Body of pancreas (tissue), 4 donors: ENCODE results near the gene KRTAP4-16.

Experiments used
- POLR2A ChIP-seq, 3 donors: fragments of 450-650 bp; IDR thresholded peaks; one replicate each; pipeline ENCODE4 v1.6.1; 2016; ENCODE audit warnings: antibody characterized with exemption in 3 of 3, mild to moderate bottlenecking in 2 of 3
- TF ChIP-seq, protein P1 (sequence below), 7 experiments: fragments of 450-650 bp in 4 of 7; fragments of 200-600 bp in 3 of 7; sonication (generic) in 3 of 7; IDR thresholded peaks; one replicate each; pipeline ENCODE4 v1.5.1; 2016 to 2019; ENCODE audit warnings: antibody characterized with exemption in 7 of 7

DNA sequence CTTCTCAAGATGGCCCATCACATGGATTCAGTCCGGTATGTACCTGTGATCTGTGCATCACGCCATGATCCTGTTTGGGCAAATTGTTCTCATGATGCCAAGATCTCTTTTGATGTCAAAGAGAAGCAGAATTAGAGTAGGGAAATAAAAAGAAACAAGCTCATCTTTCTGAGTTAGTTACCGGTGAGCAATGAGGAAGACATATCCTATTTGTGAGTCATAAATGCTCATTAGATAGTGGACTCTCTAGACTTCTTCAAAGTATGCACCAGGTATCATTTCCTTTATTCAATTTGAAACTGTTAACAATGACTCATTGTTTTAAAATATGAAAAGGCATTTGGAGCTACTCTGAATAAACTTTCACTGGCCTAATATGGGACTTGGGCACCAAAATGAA, 30.0 kb upstream of the KRTAP4-16 start:
- TF ChIP-seq, protein P1, sequence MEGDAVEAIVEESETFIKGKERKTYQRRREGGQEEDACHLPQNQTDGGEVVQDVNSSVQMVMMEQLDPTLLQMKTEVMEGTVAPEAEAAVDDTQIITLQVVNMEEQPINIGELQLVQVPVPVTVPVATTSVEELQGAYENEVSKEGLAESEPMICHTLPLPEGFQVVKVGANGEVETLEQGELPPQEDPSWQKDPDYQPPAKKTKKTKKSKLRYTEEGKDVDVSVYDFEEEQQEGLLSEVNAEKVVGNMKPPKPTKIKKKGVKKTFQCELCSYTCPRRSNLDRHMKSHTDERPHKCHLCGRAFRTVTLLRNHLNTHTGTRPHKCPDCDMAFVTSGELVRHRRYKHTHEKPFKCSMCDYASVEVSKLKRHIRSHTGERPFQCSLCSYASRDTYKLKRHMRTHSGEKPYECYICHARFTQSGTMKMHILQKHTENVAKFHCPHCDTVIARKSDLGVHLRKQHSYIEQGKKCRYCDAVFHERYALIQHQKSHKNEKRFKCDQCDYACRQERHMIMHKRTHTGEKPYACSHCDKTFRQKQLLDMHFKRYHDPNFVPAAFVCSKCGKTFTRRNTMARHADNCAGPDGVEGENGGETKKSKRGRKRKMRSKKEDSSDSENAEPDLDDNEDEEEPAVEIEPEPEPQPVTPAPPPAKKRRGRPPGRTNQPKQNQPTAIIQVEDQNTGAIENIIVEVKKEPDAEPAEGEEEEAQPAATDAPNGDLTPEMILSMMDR (IDR thresholded peaks at IDR 0.05) = no peak
- no peak for TF ChIP-seq POLR2A (IDR thresholded peaks at IDR 0.05)
